ENCODE data around the gene PDXP.
A peak's percentile ranks its signal among the peaks of the same experiment; 100 is the strongest.

The PDXP gene

GRCh38 chr22:37638391-37639069, 20.0 kb upstream of the PDXP start:
- no peak for DNase-seq (ENCODE audit: low read depth)
- Histone ChIP-seq H3K9me3 (ENCODE audit: control insufficient read depth, low read length) (no peaks in the 10 kb centered on the region), H3K9ac (ENCODE audit: low read length) (peak overlapping the region; percentile 64), H3K36me3 (ENCODE audit: control insufficient read depth, insufficient read depth, low read length, severe bottlenecking) (no peaks in the 10 kb centered on the region), H3K4me1 (ENCODE audit: control insufficient read depth, insufficient read depth, low read length) (peaks cover 53% of the 10 kb centered on the region), H3K27me3 (replicated peaks; ENCODE audit: control insufficient read depth, insufficient read depth, low read length) (no peaks in the 10 kb centered on the region), H3K4me3 (ENCODE audit: low read length) (peak overlapping the region; percentile 78)

- Histone ChIP-seq H3K9me3 (ENCODE audit: control insufficient read depth, low read length) (no peaks in the 10 kb centered on the region), H3K9ac (ENCODE audit: low read length) (peak within 1 kb of the TSS; percentile 75), H3K36me3 (ENCODE audit: control insufficient read depth, insufficient read depth, low read length, severe bottlenecking) (no peaks in the 10 kb centered on the region), H3K27me3 (replicated peaks; ENCODE audit: control insufficient read depth, insufficient read depth, low read length) (no peaks in the 10 kb centered on the region), H3K4me1 (ENCODE audit: control insufficient read depth, insufficient read depth, low read length) (peaks cover 46% of the 10 kb centered on the region), H3K4me3 (ENCODE audit: low read length) (peak within 1 kb of the TSS; percentile 78)
- peak; percentile 74 for DNase-seq (ENCODE audit: low read depth)
Measured at GRCh38 chr22:37639070-37639760, 19.3 kb upstream of the PDXP start, which contains the start of gene SH3BP1. Gene SH3BP1 (plus strand): TSS chr22:37639669. CDS start chr22:37639788, 119 bp downstream.

- peak overlapping the region; percentile 75 for H3K9ac ChIP-seq (ENCODE audit: low read length)
- peaks cover 38% of the 10 kb centered on the region for H3K4me1 ChIP-seq (ENCODE audit: control insufficient read depth, insufficient read depth, low read length)
- peak; percentile 39 for DNase-seq (ENCODE audit: low read depth)
- H3K4me3 ChIP-seq (ENCODE audit: low read length): peak overlapping the region; percentile 78
- no peaks in the 10 kb centered on the region for H3K27me3 ChIP-seq (replicated peaks; ENCODE audit: control insufficient read depth, insufficient read depth, low read length)
- no peaks in the 10 kb centered on the region for H3K36me3 ChIP-seq (ENCODE audit: control insufficient read depth, insufficient read depth, low read length, severe bottlenecking)
- H3K9me3 ChIP-seq (ENCODE audit: control insufficient read depth, low read length): no peaks in the 10 kb centered on the region
Measured at GRCh38 chr22:37639771-37640590, 18.5 kb upstream of the PDXP start.

GRCh38 chr22:37640591-37641560, 17.6 kb upstream of the PDXP start:
- peak overlapping the region; percentile 61 for H3K9ac ChIP-seq (ENCODE audit: low read length)
- peak overlapping the region; percentile 66 for H3K4me3 ChIP-seq (ENCODE audit: low read length)
- no peak for DNase-seq (ENCODE audit: low read depth)
- peaks cover 32% of the 10 kb centered on the region for H3K4me1 ChIP-seq (ENCODE audit: control insufficient read depth, insufficient read depth, low read length)
- H3K27me3 ChIP-seq (replicated peaks; ENCODE audit: control insufficient read depth, insufficient read depth, low read length): no peaks in the 10 kb centered on the region
- no peaks in the 10 kb centered on the region for H3K36me3 ChIP-seq (ENCODE audit: control insufficient read depth, insufficient read depth, low read length, severe bottlenecking)
- no peaks in the 10 kb centered on the region for H3K9me3 ChIP-seq (ENCODE audit: control insufficient read depth, low read length)

- no peak for DNase-seq (ENCODE audit: low read depth)
- Histone ChIP-seq H3K36me3 (ENCODE audit: control insufficient read depth, insufficient read depth, low read length, severe bottlenecking) (no peaks in the 10 kb centered on the region), H3K4me1 (ENCODE audit: control insufficient read depth, insufficient read depth, low read length) (peaks cover 26% of the 10 kb centered on the region), H3K4me3 (ENCODE audit: low read length) (no peak overlapping the region), H3K9me3 (ENCODE audit: control insufficient read depth, low read length) (no peaks in the 10 kb centered on the region), H3K9ac (ENCODE audit: low read length) (no peak overlapping the region), H3K27me3 (replicated peaks; ENCODE audit: control insufficient read depth, insufficient read depth, low read length) (no peaks in the 10 kb centered on the region)
Measured at GRCh38 chr22:37641561-37641949, 17.0 kb upstream of the PDXP start.

- DNase-seq (ENCODE audit: low read depth): peak; percentile 89
- Histone ChIP-seq H3K4me1 (ENCODE audit: control insufficient read depth, insufficient read depth, low read length) (peaks cover 19% of the 10 kb centered on the region), H3K36me3 (ENCODE audit: control insufficient read depth, insufficient read depth, low read length, severe bottlenecking) (no peaks in the 10 kb centered on the region), H3K4me3 (ENCODE audit: low read length) (no peak overlapping the region), H3K27me3 (replicated peaks; ENCODE audit: control insufficient read depth, insufficient read depth, low read length) (no peaks in the 10 kb centered on the region), H3K9me3 (ENCODE audit: control insufficient read depth, low read length) (no peaks in the 10 kb centered on the region), H3K9ac (ENCODE audit: low read length) (peak overlapping the region; percentile 44)
Measured at GRCh38 chr22:37643225-37643847, 15.2 kb upstream of the PDXP start.

- H3K27me3 ChIP-seq (replicated peaks; ENCODE audit: control insufficient read depth, insufficient read depth, low read length): no peaks in the 10 kb centered on the region
- no peak overlapping the region for H3K9ac ChIP-seq (ENCODE audit: low read length)
- DNase-seq (ENCODE audit: low read depth): no peak
- no peaks in the 10 kb centered on the region for H3K4me1 ChIP-seq (ENCODE audit: control insufficient read depth, insufficient read depth, low read length)
- H3K9me3 ChIP-seq (ENCODE audit: control insufficient read depth, low read length): no peaks in the 10 kb centered on the region
- H3K4me3 ChIP-seq (ENCODE audit: low read length): no peak overlapping the region
- peaks cover 13% of the 10 kb centered on the region for H3K36me3 ChIP-seq (ENCODE audit: control insufficient read depth, insufficient read depth, low read length, severe bottlenecking)
Measured at GRCh38 chr22:37647317-37647716, 11.2 kb upstream of the PDXP start.

- no peaks in the 10 kb centered on the region for H3K9me3 ChIP-seq (ENCODE audit: control insufficient read depth, low read length)
- no peaks in the 10 kb centered on the region for H3K27me3 ChIP-seq (replicated peaks; ENCODE audit: control insufficient read depth, insufficient read depth, low read length)
- no peak for DNase-seq (ENCODE audit: low read depth)
- H3K4me1 ChIP-seq (ENCODE audit: control insufficient read depth, insufficient read depth, low read length): no peaks in the 10 kb centered on the region
- peaks cover 13% of the 10 kb centered on the region for H3K36me3 ChIP-seq (ENCODE audit: control insufficient read depth, insufficient read depth, low read length, severe bottlenecking)
- H3K4me3 ChIP-seq (ENCODE audit: low read length): no peak overlapping the region
- H3K9ac ChIP-seq (ENCODE audit: low read length): no peak overlapping the region
Measured at GRCh38 chr22:37647928-37648327, 10.6 kb upstream of the PDXP start.

- Histone ChIP-seq H3K36me3 (ENCODE audit: control insufficient read depth, insufficient read depth, low read length, severe bottlenecking) (peaks cover 18% of the 10 kb centered on the region), H3K9me3 (ENCODE audit: control insufficient read depth, low read length) (no peaks in the 10 kb centered on the region), H3K9ac (ENCODE audit: low read length) (no peak overlapping the region), H3K27me3 (replicated peaks; ENCODE audit: control insufficient read depth, insufficient read depth, low read length) (no peaks in the 10 kb centered on the region), H3K4me3 (ENCODE audit: low read length) (no peak overlapping the region), H3K4me1 (ENCODE audit: control insufficient read depth, insufficient read depth, low read length) (no peaks in the 10 kb centered on the region)
- no peak for DNase-seq (ENCODE audit: low read depth)
Measured at GRCh38 chr22:37650463-37651136, 7.9 kb upstream of the PDXP start.

Data from adipocyte (in vitro differentiated cells).